ENCODE results near the gene RAD51B.

- no peak for TF ChIP-seq CTCF (IDR thresholded peaks at IDR 0.05)
- TF ChIP-seq POLR2AphosphoS5 (IDR thresholded peaks at IDR 0.05), result no peak
Observed at GRCh38 chr14:68574906-68575305, 755.3 kb downstream of the RAD51B start.
